ENCODE measurements around the gene SLC22A7. TPM values are rescaled to one million over a fixed set of nuclear protein-coding genes. Genes with fewer than 3 reads are reported as not detected.

SLC22A7 gene, protein sequence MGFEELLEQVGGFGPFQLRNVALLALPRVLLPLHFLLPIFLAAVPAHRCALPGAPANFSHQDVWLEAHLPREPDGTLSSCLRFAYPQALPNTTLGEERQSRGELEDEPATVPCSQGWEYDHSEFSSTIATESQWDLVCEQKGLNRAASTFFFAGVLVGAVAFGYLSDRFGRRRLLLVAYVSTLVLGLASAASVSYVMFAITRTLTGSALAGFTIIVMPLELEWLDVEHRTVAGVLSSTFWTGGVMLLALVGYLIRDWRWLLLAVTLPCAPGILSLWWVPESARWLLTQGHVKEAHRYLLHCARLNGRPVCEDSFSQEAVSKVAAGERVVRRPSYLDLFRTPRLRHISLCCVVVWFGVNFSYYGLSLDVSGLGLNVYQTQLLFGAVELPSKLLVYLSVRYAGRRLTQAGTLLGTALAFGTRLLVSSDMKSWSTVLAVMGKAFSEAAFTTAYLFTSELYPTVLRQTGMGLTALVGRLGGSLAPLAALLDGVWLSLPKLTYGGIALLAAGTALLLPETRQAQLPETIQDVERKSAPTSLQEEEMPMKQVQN
- total RNA-seq: not detected in 3 replicates

DNA sequence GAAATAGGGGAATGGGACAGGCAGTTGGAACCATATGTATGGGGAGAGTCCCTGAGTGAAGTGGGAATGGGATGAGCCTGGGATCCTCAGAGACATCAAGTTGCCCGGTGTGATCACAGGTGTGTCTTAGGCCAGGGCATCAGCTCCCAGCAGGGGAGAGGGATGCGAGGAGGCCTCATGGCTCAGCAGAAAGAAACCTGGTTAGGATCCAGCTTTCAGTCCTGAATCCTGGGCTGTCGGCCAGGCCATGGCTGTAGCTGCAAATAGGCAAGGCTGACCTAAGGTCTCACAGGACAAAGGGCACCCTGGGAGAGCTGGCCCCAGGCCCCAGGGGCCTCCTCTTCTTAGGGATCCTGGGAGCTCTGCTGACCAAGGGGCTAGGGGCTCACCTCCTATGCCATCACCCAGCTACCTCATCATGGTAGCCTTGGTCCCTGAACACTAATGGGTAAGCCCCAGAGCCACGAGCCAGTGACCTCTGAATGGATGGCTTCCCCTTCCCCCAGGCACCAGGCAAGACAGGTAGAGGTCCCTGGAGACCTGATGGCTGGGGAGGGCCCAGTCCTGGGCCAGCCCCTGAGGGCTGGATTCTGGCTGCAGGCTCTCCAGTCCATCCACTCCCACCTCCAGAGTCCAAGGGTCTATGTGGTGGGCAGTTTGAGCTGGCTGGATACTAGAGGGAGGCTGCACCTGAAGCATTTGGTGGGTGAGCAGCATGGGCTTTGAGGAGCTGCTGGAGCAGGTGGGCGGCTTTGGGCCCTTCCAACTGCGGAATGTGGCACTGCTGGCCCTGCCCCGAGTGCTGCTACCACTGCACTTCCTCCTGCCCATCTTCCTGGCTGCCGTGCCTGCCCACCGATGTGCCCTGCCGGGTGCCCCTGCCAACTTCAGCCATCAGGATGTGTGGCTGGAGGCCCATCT, at the start of gene SLC22A7:
Gene SLC22A7, plus strand, starts transcription at position 617 of the 921 bp plus-strand sequence. Its CDS starts 99 bp downstream, at position 716.
- no peak for DNase-seq (ENCODE audit: low spot score in 2 of 2, unreplicated experiment in 2 of 2)
- Mint-ChIP-seq H3K27ac (no peak within 1 kb of the TSS), H3K4me1 (no peaks in the 10 kb centered on the region), H3K9me3 (no peaks in the 10 kb centered on the region), H3K4me3 (no peak within 1 kb of the TSS), H3K36me3 (no peaks in the 10 kb centered on the region), H3K27me3 (ENCODE audit: low read depth) (peaks cover 13% of the 10 kb centered on the region)
- TF ChIP-seq, protein P1, sequence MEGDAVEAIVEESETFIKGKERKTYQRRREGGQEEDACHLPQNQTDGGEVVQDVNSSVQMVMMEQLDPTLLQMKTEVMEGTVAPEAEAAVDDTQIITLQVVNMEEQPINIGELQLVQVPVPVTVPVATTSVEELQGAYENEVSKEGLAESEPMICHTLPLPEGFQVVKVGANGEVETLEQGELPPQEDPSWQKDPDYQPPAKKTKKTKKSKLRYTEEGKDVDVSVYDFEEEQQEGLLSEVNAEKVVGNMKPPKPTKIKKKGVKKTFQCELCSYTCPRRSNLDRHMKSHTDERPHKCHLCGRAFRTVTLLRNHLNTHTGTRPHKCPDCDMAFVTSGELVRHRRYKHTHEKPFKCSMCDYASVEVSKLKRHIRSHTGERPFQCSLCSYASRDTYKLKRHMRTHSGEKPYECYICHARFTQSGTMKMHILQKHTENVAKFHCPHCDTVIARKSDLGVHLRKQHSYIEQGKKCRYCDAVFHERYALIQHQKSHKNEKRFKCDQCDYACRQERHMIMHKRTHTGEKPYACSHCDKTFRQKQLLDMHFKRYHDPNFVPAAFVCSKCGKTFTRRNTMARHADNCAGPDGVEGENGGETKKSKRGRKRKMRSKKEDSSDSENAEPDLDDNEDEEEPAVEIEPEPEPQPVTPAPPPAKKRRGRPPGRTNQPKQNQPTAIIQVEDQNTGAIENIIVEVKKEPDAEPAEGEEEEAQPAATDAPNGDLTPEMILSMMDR (IDR thresholded peaks at IDR 0.05; ENCODE audit: unreplicated experiment): no peak

DNA sequence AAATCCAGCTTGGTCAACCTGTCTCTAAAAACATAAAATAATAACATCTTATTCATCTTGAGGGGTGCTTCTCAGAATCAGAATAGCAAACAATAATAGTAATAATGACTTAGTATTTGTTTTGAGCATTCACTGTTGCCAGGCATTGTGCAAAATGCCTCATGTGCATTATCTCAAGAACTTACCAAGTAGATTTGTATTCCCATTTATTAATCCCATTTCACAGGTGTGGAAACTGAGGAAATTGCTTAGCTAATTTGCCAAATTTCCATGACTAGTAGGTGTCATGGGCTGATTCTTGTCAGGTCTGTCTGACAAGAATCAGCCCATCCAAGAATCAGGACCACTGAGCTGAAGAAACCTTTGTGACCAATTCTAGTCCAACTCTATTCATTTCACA, 49.3 kb upstream of the SLC22A7 start:
- H3K4me3 Mint-ChIP-seq: no peak overlapping the region
- TF ChIP-seq, protein P1 (IDR thresholded peaks at IDR 0.05; ENCODE audit: unreplicated experiment): no peak
- DNase-seq (ENCODE audit: low spot score in 2 of 2, unreplicated experiment in 2 of 2): no peak
- no peaks in the 10 kb centered on the region for H3K36me3 Mint-ChIP-seq
- H3K27me3 Mint-ChIP-seq (ENCODE audit: low read depth): peaks cover 34% of the 10 kb centered on the region
- H3K9me3 Mint-ChIP-seq: no peaks in the 10 kb centered on the region
- H3K27ac Mint-ChIP-seq: no peak overlapping the region
- H3K4me1 Mint-ChIP-seq: peaks cover 27% of the 10 kb centered on the region

DNA sequence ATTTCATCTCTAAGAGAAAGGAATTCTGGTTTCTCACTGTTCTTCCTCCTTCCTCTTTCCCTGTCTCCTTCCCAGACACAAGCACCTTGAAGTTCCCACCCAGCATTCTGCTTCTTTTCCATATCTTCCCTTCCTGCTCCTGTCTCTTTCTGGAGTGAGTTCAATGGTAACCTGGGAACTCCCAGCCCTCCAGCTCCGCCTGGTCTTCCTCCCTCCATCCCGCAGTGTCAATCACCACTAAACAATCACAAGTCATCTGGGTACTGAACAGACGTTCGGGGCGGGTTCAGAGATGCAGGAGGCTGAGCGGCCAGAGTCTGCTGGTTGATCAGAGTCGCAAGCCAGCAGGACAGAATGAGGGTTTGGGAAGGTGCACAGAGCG, 47.1 kb upstream of the SLC22A7 start:
- Mint-ChIP-seq H3K9me3 (no peaks in the 10 kb centered on the region), H3K4me1 (peaks cover 31% of the 10 kb centered on the region), H3K36me3 (no peaks in the 10 kb centered on the region), H3K4me3 (no peak overlapping the region), H3K27me3 (ENCODE audit: low read depth) (peaks cover 36% of the 10 kb centered on the region), H3K27ac (no peak overlapping the region)
- TF ChIP-seq, protein P1 (IDR thresholded peaks at IDR 0.05; ENCODE audit: unreplicated experiment): no peak
- DNase-seq (ENCODE audit: low spot score in 2 of 2, unreplicated experiment in 2 of 2): no peak

DNA sequence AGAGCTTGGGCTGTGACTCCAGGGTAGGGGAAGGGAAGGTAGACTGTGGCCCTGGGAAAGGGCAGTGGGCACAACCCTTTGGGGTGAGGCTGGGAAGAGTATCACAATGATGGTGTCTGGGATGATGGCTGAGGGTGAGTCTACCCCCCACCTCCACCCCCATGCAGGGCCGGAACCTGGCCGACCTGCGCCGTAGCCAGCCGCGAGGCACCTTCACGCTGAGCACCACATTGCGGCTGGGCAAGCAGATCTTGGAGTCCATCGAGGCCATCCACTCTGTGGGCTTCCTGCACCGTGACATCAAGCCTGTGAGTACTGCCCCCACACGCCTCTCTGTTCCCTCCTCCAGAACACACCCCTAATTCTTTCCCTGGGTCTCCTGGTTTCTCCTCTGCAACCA, 44.7 kb upstream of the SLC22A7 start:
- Mint-ChIP-seq H3K9me3 (no peaks in the 10 kb centered on the region), H3K36me3 (no peaks in the 10 kb centered on the region), H3K27ac (no peak overlapping the region), H3K4me3 (no peak overlapping the region), H3K4me1 (peaks cover 19% of the 10 kb centered on the region), H3K27me3 (ENCODE audit: low read depth) (peaks cover 23% of the 10 kb centered on the region)
- DNase-seq (ENCODE audit: low spot score in 2 of 2, unreplicated experiment in 2 of 2): no peak
- TF ChIP-seq, protein P1 (IDR thresholded peaks at IDR 0.05; ENCODE audit: unreplicated experiment): no peak

DNA sequence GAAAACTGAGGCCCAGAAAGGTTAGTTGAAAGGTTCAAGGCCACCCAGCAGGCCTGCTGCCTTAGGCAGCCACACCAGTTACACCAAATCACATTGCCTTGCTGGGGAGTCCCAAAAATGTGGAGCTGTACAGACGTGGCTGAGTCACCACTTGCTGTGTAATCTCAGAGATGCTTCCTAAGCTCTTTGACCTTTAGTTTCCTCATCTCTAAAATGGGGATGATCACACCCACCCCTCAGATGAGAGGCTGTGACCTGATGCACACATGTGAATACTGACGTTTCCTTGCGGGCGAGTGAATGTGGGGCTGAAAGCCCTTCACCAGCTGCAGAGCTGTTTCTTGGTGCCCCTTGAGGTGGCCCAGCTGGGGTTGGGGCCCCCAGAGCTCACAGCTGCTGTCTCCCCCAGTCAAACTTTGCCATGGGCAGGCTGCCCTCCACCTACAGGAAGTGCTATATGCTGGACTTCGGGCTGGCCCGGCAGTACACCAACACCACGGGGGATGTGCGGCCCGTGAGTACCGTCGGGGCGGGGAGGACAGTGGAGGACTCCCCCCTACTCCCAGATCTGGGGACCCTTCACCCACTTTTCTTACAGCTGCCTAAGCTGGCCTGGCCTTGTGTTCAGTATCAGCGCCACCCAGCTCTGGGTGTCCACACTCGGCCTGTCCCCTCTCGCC, 43.8 kb upstream of the SLC22A7 start:
- H3K4me3 Mint-ChIP-seq: no peak overlapping the region
- DNase-seq (ENCODE audit: low spot score in 2 of 2, unreplicated experiment in 2 of 2): no peak
- peaks cover 19% of the 10 kb centered on the region for H3K4me1 Mint-ChIP-seq
- H3K9me3 Mint-ChIP-seq: no peaks in the 10 kb centered on the region
- TF ChIP-seq, protein P1 (IDR thresholded peaks at IDR 0.05; ENCODE audit: unreplicated experiment): no peak
- peaks cover 21% of the 10 kb centered on the region for H3K27me3 Mint-ChIP-seq (ENCODE audit: low read depth)
- H3K36me3 Mint-ChIP-seq: no peaks in the 10 kb centered on the region
- no peak overlapping the region for H3K27ac Mint-ChIP-seq

All from mesothelial cell of epicardium (in vitro differentiated cells).